Measurements from ENCODE around the gene IKBKG.
A peak's percentile ranks its signal among the peaks of the same experiment; 100 is the strongest.
"Not testable (repeated sequence)": the region's sequence is repeated elsewhere in the genome, so short reads cannot be mapped to it uniquely, and the experiment has no call there.

Gene IKBKG, protein sequence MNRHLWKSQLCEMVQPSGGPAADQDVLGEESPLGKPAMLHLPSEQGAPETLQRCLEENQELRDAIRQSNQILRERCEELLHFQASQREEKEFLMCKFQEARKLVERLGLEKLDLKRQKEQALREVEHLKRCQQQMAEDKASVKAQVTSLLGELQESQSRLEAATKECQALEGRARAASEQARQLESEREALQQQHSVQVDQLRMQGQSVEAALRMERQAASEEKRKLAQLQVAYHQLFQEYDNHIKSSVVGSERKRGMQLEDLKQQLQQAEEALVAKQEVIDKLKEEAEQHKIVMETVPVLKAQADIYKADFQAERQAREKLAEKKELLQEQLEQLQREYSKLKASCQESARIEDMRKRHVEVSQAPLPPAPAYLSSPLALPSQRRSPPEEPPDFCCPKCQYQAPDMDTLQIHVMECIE

DNA sequence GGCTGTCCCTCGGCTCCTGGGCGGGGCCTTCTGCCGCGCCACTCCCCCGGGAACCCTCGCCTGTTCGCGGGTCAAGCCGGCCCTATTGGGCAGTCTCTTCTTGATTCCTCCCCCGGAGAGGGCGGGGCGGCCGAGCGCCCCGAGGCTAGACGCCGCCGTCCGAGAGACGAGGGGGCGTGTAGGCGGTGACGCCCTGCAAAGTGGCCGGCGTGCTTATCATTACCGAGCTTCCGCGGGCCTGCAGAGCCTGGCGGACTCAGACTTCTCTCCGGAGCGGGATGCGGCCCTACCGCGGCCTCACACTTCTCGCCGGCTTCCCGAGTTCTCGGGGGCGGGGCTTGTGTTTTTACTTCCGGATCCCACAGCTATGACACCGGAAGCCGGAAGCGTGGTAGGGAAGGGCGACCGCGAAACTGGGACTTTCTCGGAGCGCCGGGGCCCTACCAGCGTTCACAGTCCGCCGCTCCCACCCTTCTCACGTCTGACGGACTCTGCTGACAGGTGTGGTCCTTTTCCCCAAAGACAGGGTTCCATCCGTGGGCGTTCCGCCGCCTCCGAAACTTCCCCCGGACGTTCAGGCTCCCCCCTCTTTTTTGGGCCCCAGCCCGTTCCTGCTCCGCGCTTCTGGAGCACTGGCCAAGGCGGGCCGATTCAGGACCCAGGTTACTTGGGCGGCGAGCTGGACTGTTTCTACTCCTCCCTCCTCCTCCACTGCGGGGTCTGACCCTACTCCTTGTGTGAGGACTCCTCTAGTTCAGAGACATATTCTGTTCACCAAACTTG lies at the start of gene IKBKG:
IKBKG (plus strand) TSS at position 376 of the 783 bp plus-strand sequence. CDS start 4,383 bp downstream, outside the sequence.
- peak; percentile 89 for DNase-seq (ENCODE audit: low spot score)

DNA sequence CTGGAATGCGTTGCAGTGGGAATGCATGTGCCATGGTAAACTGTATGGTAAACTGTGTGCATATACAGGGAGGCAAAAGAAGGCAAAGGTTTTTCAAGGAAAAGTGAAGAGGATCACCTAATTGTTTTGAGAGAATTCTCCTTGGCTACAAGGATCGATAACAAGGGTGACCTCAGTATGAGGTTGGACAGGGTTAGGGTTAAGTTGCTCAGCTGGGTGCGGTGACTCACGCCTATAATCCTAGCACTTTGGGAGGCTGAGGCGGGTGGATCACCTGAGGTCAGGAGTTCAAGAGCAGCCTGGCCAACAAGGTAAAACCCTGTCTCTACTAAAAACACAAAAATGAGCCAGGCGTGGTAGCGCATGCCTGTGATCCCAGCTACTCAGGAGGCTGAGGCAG lies 46.0 kb upstream of the IKBKG start:
- not testable (repeated sequence) for DNase-seq (ENCODE audit: low spot score)

DNA sequence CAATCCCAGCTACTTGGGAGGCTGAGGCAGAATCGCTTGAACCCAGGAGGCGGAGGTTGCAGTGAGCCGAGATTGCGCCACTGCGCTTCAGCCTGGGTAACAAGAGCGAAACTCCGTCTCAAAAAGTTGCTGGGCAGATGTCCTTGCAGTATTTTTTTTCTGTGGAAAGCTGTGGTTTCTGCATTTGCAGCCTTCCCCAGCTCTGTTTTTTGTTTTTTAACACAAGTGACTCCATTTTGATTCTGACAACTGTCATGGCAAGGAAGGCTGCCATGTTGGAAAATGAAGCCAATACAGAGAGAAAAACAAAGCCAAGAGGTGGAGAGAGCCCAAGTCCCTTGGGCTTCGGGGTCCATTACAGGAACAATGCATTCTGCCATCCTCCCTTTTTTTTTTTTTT lies 45.3 kb upstream of the IKBKG start:
- DNase-seq (ENCODE audit: low spot score): no peak

DNA sequence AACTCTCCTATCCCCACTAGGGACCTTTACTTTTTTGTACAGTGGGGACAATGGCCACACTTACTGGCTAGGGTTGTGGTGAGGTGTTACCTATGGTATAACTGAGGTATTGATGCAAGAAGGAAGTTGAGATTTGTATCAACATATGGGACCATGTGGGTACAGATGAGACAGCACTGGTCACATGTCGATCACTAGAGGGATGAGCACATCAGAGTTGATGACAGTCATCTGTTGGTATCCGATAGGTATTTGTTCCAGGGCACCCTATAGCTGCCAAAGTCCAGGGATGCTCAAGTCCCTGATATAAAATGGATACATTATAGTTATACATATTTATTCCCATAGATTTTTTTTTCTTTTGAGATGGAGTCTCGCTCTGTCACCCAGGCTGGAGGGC lies 44.4 kb upstream of the IKBKG start:
- no peak for DNase-seq (ENCODE audit: low spot score)

DNA sequence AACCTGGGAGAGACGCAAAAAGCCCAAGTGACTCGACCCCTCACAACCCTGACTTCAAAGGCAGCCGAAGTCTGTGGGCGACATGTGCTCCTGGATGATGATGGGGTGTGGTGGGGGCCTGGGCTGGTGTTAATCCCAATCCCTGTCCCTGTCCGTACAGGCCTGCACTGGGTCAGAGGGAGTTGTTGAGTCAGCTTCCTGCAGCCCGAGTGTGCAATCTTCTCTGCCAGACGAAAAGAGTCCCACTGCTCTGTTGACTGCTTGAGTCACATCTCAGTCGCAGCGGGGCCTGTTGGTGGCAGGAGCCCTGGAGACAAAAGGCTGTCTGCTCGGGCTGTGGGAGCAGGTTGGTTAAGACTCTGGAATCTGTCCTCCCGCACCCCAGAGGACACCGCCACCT lies 41.7 kb upstream of the IKBKG start:
- no peak for DNase-seq (ENCODE audit: low spot score)

DNA sequence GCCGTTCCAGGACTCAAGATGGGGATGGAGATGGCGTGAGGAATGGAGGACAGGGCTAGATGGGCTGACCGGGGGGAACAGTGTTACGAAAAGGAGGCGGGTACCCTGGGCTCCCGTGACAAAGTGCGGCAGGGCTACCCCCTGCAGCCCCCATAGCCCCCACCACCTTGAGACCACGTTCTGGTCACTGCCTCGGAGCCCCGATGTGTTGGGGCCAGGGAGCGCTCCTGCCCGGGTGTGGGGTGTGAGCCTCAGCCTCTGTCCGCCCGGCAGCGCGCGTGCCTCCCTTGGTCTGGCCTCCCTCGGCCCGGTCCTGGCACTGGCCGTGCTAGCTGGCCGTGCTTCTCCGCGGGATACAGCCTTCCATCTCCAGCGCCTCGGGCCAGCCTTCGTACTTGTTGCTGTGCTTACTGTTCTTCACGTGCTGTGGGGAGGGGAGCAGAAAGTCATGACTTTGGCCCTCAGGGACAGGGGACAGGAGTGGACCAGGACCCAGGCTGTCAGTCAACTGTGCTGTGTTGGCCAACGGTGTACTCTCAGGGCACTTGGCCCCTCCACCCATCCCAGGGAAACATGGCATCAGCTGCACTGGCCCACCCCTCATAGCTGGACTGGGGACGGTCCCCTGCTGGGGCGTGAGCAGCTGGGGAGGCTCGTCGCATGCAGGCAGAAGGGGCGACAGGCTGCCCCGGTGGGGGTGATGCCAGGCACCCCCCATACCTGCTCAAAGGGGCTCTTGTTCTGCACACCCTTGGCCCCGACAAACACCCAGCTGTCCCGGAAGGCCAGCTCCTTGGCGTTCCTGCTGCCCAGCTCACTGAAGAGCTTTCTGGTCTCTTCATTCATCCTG lies 40.7 kb upstream of the IKBKG start:
- no peak for DNase-seq (ENCODE audit: low spot score)

DNA sequence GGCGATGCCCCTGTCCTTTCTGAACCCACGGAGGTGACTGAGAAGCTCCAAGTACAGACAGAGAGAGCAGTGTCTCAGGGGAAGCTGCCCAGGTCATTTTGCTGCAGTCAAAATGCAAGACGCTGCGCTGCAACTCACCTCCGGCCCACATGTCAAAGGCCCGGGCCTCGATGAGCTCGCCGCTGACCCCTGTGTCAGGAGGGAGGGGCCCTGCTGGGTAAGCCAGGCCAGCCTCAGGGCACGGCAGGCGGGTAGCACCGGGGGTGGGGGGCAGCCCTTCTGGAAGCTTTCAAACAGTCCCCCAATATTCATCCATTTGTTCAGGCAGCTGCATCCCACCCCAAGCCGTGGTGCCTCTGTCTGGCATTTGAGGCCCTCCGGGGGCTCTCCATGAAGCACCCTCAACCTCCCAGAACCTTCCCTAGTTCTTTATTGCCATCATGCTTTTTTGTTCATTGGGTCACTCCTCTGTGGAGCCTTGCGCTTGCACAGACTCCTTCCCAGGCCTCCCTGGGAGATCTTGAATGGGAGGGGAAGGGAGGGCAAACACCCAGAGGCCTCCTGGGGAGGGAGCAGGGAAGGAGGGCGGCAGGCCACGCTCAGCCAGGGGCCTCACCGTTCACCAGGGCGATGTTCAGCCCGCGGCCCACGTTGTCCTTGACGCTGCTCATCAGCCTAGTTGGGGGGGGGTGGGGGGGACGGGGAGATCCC lies 39.6 kb upstream of the IKBKG start:
- DNase-seq (ENCODE audit: low spot score): no peak

DNA sequence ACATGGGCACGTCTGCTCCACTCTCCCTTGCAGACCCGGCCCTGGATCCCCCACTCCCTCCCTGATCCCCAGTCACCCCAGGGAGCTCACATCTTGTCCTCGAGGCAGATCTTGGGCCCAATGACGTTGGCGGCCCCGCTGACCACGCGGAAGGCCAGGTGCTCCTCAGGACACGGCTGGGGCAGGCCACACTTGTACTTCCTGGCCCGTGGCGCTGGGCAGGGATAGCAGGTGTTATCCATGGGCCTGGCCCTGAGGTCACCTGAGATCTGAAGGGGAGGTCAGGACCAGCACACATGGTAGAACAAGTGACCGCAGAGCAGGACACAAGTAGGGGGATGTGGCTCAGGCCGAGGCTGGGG lies 39.1 kb upstream of the IKBKG start:
- no peak for DNase-seq (ENCODE audit: low spot score)

DNA sequence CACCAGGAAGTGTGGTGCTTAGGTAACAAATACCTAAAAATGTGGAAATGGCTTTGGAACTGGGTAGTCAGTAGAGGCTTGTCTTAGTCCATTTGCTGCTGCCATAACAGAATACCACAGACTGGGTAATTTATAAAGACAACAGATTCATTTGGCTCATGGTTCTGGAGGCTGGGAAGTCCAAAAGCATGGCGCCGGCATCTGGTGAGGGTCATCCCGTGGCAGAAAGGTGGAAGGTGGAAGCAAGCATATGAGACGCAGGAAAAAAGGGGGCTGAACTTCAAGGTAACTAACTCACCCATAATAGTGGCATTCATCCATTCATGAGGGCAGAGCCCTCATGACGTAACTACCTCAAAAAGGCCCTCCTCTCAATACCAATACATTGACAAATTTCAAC lies 38.0 kb upstream of the IKBKG start:
- DNase-seq (ENCODE audit: low spot score): no peak

DNA sequence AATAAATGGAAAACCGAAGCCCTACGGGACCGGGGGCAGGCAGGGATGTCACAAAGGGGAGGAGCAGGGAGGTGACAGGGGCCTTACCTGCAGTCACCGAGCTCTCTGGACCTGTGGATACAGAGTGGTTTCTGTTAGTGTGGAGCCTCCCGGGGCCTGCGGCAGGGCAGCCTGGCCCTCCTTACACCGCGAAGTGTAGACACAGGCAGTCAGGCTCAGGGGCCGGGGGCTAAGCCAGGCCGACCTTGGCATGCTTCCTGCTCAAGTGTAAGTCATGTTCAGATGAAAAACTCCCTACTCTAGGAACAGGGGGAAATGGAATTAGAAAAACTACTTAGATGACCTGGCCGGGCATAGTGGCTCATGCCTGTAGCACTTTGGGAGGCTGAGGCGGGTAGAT lies 35.7 kb upstream of the IKBKG start:
- DNase-seq (ENCODE audit: low spot score): no peak

DNA sequence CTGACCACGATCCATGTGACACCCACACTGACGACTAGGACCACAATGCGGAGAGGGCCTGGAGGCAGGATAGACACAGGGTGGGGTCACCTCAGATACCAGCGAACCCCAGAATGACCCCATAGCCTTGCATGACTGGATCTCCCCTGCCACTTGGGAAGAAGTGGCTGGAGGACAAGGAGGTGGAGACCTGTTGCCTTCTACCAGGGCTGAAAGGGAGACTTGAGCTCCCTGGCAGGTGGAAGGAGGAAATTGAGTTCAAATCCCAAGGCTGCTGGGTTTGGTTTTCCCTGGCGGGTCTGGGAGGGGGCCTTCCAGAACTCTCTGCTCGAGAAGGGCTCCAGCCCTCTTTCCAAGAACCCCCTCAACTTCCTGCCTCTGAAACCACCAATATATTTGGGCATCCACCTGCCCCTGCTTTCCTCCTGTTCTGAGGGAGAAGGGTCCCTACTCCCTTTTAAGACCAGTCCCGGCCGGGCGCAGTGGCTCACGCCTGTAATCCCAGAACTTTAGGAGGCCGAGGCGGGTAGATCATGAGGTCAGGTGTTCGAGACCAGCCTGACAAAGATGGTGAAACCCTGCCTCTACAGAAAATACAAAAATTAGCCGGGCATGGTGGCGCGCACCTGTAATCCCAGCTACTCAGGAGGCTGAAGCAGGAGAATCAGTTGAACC lies 34.4 kb upstream of the IKBKG start:
- no peak for DNase-seq (ENCODE audit: low spot score)

DNA sequence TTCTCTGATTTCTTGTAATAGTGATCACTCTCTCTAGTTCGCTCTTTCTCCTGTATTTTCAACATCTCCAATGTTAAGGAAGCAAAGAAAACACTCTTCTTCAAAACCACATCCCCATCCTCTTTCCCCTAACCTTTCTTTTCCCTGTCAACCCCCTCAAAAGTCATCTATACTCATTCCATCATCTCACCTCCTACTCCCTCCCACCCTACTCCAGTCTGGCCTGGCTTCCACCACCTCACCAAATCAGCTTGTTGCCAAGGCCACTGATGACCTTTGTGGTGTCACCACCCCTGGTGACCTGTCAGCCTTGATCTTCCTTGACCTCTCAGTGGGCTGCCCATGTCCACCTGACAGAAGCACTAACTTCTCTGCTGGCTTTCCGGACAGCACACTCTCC lies 33.7 kb upstream of the IKBKG start:
- DNase-seq (ENCODE audit: low spot score): no peak

DNA sequence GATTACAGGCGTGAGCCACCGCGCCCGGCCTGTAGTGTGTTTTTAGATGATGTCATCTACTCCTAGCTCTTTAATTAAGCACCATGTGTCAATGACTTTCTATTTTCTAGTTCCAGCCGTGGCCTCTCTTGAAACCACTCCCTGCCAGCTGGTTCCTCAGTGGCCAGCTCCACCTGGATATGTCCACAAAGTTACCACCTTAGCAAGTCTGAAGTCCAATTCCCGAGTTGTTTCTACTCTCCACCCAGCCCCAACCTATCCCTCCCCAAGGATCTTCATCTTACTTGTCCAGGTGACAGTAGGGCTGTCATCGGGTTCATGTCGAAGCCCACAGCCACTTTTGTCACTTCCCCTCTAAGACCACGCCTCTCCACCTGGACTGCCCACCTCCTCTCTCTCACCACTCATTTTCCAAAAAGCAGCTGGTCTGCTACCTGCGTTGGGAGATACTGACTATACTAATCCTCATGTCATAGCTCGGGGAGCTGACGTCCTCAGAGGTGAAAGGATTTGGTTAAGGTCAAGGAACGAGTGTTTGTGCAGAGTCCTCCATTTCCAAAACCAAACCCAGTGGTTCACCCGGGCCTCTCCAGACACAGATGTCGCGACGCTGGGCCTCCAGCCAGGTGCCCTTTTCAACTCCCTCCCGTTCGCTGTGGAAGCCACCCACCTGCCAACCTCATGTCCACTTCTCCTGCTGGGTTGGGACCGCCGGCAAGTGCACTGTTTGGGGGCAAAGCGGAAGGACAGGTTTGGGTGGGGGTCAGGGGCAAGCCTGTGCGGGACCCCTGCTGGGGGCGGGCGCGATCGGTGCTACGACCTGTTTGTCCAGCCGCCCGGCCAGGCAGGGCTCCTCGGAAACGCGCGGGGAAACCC lies 32.1 kb upstream of the IKBKG start:
- no peak for DNase-seq (ENCODE audit: low spot score)

DNA sequence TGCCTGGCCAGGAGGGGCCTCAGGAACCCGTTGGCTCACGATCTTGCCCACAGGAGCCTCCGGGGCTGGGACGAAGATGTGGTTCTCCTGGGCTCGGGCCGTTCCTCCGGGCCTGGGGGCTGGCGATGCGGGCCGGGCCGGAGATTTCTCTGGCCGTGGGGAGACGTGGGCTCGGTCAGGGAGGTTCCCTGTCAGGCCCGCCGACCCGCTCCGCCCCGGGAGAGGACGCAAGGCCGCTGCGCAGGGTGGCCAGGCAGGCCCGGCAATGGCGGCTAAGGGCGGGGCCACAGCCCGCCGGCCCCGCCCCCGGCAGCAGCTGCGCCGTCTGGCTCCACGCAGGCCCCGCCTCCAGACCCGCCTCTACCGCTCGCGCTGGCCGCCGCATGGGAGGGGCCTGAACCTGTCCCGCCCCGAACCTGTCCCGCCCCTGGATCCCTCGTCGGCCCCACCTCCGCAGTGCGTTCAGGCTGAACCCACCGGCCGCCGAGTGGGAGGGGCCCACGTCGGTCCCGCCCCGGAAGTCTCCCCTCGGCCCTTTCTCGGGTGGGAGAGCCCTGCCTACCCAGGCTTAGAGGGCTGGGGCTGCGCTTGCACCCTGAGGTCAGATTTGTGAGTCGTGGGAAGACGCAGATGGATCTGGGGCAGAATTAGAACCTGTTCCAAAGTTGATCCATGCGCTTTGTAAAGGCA lies 31.3 kb upstream of the IKBKG start, which contains the start of gene FAM3A:
FAM3A (minus strand) TSS at position 267 of the 690 bp plus-strand sequence. CDS start 460 bp downstream, outside the sequence.
- peak; percentile 93 for DNase-seq (ENCODE audit: low spot score)

DNA sequence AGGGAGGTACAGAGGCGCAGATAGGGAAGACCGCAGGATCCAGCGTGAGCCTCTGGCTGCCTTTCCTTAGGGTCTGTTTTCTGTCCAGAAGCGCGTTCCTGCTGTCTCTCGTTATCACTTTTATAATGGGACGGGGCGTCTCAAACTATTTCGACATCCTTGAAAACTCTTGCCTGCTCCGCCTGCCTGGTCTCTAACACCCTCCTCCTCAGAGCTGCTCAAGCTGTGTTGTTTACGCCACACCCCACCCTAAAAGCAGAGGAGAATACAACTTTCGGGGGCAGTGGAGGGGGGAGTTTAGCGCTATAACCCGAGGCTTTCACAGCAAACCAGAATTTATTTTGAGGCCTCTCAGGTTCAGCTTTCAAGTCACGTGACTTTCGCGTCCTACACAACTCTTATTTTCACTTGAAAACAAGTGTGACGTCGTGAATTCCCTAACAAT lies 30.7 kb upstream of the IKBKG start:
- peak; percentile 49 for DNase-seq (ENCODE audit: low spot score)

DNA sequence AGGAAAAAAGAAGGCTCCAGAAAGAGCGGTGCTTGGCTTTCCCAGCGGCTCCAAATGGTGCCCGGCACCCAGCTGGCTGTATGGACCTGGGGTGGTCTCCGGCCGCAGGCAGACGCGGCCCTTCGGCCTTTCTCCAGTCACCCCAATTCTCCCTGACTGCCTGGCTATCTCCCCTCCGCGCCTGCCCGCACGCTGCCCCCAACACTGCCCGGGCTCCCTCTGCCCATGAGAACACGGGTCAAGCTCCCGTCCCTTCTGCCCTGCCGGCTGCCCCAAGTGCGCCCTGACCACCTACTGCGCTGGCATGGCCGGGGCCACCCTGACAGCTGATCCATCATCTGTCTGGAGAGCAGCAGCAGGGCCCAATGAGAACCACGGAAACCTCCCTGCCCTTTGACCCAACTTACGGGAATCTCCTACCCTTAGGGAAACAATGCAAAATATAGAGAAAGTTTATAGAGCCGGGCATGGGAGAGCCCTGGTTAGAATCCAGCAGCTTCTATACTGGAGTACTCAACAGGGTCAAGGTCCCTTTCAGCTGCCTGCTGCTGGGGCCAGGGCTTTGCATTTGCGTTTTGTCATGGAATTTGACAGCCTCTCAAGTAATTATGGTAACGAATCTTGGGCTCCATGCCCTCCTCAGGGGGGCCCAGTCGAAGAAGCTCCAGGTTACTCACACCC lies 30.2 kb upstream of the IKBKG start:
- DNase-seq (ENCODE audit: low spot score): no peak

DNA sequence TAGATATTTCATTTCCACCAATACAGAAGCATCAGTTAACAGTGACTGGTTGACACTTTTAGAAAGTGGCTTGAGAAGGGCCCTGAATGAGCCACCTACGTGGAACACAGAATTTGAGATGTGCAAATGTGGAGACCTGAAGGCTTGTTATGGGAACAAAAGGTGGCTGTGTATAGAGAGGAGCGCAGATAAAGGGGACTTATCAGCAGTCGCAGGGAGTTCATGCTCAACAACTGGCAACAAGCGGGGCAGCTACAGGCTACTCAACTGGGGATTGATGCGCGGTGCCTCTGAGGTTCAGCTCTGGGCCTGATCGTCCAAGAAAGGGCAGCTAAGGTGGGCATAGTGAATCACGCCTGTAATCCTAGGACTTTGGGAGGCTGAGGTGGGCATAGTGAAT lies 28.0 kb upstream of the IKBKG start:
- no peak for DNase-seq (ENCODE audit: low spot score)

DNA sequence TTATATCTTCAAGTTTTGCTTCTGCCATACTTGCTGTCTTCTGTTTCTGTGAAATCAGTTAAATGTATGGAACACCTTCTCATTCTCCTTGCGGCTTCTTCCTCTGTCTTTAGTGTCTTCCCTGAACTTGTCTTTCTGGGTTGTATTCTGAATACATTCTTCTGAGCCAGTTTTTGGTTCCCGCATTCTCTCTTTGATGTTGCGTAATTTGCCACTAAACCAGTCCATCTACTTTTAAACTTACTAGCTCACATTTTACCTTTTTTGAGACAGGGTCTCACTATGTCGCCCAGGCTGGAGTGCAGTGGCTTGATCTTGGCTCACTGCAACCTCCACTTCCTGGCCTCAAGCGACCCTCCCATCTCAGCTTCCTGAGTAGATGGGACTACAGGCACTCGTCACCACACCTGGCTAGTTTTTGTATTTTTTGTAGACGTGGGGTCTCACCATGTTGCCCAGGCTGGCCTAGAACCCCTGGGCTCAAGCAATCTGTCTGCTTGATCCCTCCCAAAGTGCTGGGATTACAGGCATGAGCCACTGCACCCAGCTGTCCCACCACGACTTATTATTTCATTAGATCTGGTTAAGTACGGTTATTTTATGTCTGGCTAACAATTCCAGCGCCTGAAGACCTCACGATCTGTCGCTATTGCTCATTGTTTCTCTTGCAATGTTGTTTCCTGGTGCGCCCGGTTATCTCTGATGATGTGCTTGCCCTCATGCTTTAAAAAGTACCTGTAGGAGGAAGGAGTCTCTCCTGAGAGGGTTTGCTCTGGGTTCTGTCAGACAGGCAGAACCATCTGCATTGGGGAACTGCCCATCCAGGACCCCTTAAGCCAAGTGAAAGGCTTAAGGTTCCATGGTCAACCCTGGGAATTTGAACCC lies 21.6 kb upstream of the IKBKG start:
- no peak for DNase-seq (ENCODE audit: low spot score)
